HG03565 (cell line): ENCODE results near the gene CEBPA.

ENCODE experiments used
- ATAC-seq: cut with Tn5 transposase; IDR thresholded peaks from one replicate; pipeline ENCODE4 v1.9.1; 2021; ENCODE audit warnings: mild to moderate bottlenecking, moderate library complexity; ENCODE audit not compliant: unreplicated experiment

Gene CEBPA

GRCh38 chr19:33273881-33274662 lies 28.3 kb downstream of the CEBPA start:
- ATAC-seq, result no peak

GRCh38 chr19:33273065-33273736 lies 29.1 kb downstream of the CEBPA start:
- no peak for ATAC-seq

- ATAC-seq, result no peak
Observed at GRCh38 chr19:33271246-33272021, 30.9 kb downstream of the CEBPA start.

GRCh38 chr19:33270769-33271168 lies 31.6 kb downstream of the CEBPA start:
- no peak for ATAC-seq

GRCh38 chr19:33269016-33269415 lies 33.3 kb downstream of the CEBPA start:
- no peak for ATAC-seq

GRCh38 chr19:33268162-33268991 lies 34.0 kb downstream of the CEBPA start:
- no peak for ATAC-seq

- no peak for ATAC-seq
Observed at GRCh38 chr19:33267706-33268105, 34.6 kb downstream of the CEBPA start.

GRCh38 chr19:33266974-33267484 lies 35.3 kb downstream of the CEBPA start:
- no peak for ATAC-seq

GRCh38 chr19:33264881-33265445 lies 37.4 kb downstream of the CEBPA start:
- ATAC-seq, result no peak

GRCh38 chr19:33263325-33264023 lies 38.9 kb downstream of the CEBPA start:
- ATAC-seq, result no peak

GRCh38 chr19:33261511-33262189 lies 40.7 kb downstream of the CEBPA start:
- ATAC-seq, result no peak

GRCh38 chr19:33260628-33261418 lies 41.5 kb downstream of the CEBPA start:
- ATAC-seq, result no peak

GRCh38 chr19:33259539-33259938 lies 42.8 kb downstream of the CEBPA start:
- no peak for ATAC-seq

GRCh38 chr19:33257828-33258227 lies 44.5 kb downstream of the CEBPA start:
- ATAC-seq, result no peak

- ATAC-seq, result no peak
Observed at GRCh38 chr19:33256261-33256660, 46.1 kb downstream of the CEBPA start.

GRCh38 chr19:33255781-33256180 lies 46.6 kb downstream of the CEBPA start:
- no peak for ATAC-seq

- ATAC-seq, result no peak
Observed at GRCh38 chr19:33254245-33254824, 48.0 kb downstream of the CEBPA start.

GRCh38 chr19:33252971-33253370 lies 49.4 kb downstream of the CEBPA start:
- ATAC-seq, result no peak
